GM18502 (cell line): ENCODE data around the gene BAX.

Source experiments
- ATAC-seq: cut with Tn5 transposase; IDR thresholded peaks from one replicate; pipeline ENCODE4 v1.9.1; 2021; ENCODE audit warnings: mild to moderate bottlenecking; ENCODE audit not compliant: unreplicated experiment, poor library complexity

Gene BAX

DNA sequence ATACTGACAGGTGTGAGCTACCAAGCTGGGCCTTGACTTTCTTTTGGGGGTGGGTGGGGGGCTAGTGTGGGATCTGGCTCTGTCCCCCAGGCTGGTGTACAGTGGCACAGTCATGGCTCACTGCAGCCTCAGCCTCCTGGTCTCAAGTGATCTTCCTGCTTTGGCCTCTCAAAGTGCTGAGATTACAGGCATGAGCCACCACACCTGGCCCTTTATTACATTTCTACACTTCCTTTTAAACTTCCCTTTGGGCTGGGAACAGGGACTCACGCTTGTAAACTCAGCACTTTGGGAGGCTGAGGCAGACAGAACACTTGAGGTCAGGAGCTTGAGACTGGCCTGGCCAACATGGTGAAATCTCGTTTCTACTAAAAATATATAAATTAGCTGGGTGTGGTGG is 22.4 kb downstream of the BAX start:
- ATAC-seq, result no peak

DNA sequence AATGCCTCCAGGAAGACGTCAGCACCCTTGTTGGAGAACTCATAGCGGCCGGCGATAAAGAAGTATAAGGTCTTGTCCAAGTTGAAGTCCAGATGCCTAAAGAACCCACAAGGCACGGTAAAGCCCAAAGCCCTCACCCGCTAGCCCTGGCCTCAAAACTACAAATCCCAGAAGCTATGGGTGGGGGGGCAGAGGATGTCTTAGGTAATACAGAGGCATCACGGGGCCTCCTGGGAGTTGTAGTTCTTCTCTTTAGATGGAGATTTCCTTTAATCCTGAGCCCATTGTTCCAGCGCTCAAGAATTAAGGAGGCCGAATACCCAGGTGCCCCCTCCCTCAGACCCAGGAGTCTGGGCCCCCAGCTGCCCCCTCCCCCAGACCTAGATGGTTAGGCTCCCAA is 27.6 kb downstream of the BAX start:
- no peak for ATAC-seq

DNA sequence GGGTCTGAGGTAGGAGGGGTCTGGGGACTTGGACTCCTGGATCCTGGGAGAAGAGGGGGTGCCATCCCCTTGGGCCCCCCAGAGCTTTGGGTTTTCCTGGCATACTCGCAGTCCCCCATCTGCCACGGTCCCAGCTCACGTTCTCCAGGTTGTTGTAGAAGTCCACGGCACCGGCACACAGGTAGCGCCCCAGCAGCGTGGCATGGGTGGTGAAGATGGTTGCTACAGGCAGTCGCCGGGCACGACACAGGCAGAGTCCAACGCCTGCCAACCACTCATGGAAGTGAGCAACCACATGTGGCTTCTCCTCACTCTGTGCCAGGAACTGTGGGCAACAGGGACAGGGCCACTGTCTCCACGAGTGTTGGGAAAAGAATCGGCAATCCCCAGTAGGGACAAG is 31.0 kb downstream of the BAX start:
- no peak for ATAC-seq

DNA sequence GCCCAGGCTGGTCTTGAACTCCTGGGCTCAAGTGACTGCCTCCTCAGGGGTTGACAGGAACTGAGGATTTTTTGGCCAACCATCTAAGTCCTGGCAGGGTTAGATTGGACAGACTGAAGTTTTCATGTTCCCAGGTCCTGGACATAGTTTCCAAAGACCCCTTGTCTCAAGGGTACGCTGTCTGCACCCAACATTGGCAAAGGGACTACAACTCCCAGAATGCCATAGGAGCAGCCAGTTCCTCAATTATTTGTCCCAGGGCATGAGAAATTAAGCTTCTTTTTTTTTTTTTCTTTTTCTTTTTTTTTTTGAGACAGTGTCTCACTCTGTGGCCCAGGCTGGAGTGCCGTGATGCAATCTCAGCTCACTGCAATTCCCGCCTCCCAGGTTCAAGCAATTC is 31.5 kb downstream of the BAX start:
- no peak for ATAC-seq

DNA sequence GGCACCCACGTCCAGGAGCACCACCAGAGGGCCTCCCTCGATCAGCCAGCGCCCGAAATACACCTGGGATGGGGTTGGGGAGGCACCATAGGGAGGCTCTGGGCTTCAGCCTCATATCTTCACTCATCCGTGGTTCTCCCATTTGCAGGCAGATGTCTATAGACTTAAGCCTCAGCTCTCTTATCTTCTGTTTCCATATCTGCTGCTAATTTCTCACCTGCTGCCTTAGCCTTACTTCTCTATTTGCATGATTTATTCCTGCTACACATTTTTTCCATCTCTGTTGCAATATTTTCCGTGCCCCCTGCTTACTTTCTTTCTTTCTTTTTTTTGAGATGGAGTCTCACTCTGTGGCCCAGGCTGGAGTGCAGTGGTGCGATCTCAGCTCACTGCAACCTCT is 32.6 kb downstream of the BAX start:
- no peak for ATAC-seq

DNA sequence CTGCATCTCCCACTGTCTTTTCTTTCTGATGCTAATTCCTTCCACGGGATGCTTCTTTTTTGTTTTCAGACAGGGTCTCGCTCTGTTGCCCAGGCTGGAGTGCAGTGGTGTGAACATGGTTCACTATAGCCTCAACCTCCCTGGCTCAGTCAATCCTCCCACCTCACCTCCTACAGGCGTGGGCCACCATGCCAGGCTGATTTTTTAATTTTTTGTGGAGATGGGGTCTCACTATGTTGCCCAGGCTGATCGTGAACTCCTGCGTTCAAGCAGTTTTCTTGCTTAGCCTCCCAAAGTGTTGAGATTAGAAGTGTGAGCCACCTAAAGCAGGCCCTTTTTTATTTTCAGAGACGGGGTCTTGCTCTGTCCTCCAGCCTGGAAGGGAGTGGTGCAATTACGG is 33.6 kb downstream of the BAX start:
- no peak for ATAC-seq

DNA sequence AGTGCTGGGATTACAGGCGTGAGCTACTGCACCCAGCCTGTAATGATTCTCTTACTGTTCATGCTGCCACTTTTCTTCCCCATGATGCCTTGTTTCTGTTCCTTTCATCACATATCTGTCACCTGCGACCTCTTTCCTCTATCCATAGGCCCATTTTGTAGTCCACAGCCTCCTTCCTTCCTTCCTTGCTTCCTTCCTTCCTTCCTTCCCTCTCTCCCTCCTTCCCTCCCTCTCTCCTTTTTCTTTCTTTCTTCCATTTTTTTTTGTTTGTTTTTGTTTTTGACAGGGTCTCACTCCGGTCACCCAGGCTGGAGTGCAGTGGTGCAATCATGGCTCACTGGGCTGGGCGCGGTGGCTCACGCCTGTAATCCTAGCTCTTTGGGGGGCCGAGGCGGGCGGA is 34.2 kb downstream of the BAX start:
- ATAC-seq, result no peak

DNA sequence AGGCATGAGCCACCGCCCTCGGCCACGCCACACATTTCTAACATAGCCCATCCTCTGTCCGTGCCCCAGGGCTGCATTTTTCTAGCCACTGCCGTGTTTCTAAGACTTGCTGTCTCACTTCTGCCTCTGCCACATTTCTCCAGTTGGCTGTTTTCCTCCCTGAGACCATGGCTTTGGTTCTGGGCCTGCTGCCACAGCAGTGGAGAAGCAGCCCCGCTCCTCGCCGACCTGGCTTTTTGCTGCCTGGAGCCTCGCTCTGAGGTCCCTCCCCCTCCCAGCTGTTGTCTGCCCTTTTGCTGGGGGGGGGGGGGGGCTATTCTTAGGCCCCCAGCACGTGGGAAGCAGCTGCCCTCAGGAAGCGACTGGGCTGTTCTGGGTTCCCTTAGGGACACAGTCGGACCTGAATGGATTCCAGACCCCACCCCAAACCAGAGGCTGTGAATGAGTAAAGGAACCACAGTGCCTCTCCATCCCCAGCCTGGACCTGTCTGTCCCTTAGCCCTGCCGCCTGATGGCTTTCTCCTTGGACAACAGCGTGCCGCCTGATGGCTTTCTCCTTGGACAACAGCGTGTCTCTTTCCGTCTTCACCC is 35.1 kb downstream of the BAX start:
- no peak for ATAC-seq

DNA sequence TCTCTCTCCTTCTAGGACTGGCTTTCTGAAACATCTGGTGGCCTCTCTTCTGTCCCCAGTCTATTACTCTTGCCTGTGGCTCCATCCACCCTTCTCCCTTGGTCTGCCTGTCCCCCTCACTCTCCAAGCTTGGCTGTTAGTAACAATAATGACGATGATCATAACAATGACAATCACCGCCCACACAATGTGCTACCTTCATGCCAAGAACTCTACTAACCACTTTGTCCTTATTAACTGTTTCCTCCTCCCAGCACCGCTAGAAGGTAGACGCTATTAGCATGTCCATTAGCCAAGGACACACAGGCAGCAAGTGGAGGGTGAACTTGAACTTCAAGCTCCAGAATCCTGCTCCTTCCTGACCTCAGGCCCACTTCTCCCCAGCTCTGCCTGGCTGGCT is 35.7 kb downstream of the BAX start:
- ATAC-seq, result no peak

DNA sequence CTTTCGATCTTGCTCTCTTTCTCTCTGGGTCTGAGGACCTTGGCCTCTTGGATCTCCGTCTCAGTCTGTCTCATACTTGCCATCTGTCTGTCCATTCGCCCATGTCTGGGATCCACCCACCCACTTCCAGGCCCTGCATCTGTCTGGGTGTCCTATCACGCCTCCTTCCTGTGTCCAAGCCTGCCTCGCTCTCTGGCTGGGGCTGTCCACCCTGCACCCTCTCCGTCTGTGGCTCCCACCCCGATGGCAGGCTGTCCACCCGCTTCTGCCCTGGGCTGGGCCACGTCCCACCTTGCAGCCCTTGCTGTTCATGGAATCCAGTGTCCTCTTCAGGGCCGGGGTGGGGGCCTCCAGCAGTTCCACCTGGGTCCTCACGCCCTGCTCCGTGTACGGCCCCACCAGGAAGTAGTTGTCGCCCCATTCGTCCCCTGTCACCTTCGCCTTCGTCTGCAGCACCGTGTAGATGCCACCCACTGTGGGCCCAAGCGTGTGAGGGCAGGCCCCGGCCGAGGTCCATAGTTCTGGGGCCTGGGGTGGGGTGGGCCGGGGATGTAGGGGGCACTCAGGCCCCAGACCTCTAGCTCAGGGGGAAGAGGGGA is 36.4 kb downstream of the BAX start:
- no peak for ATAC-seq

DNA sequence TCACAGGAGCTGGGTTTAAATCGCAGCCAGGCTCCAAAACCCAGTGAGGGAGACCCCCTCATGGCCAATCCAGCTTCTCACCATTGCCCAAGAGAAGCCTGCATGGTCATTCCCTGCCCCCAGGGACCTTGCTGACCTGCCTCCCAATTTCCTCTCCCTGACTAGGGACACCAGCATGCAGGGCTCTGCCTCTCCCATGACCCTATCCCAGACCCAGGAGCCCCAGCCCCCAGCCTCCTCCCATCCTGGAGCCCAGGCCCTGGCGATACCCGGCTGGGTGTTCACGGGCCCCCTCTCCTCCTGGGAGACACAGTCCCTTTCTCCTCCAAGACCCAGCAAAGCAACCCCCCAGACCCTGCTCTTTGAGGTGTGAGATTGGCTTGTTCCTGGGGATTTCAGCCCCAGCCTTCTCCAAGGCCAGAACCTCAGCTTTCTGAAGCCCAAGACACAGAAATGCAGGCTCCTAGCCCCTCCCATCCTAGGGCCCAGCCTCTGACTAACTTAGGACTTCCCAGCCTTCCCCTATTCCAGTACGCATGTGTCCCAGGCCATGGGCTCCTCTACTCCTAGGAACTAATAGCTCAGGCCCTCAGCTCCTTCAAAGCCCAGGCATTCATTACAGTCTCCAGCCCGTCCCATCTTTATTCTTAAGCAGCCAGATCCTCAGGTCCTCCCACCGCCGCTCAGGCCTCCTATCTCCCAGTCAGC is 37.4 kb downstream of the BAX start:
- ATAC-seq, result no peak

DNA sequence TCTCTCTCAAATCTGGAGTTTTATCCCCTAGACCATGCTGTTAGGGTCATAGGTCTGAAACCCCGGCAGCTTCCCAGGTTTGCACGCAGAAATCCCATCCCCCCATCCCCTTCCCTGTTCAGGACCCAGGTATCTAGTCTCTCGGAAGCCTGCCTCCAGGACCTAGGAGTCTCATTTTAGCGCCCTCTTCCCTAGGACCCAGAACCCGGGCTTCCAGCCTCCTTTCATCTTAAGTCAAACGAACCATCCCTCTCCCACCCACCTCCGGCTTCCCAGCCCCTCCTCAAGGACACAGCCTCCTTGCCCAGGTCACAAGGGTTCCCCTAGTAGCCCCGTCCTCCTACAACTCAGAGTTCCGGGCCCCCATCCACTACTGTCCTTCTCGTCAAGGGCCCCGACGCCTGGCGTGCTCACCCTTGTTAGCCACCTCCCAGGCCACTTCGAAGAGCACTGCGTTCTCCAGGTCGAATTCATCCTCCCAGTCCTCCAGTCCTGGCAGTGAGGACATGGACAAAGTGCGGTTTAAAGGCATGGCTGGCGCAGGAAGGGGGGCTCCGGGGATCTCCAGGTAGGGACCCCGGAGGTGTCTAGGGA is 38.0 kb downstream of the BAX start:
- ATAC-seq, result no peak

DNA sequence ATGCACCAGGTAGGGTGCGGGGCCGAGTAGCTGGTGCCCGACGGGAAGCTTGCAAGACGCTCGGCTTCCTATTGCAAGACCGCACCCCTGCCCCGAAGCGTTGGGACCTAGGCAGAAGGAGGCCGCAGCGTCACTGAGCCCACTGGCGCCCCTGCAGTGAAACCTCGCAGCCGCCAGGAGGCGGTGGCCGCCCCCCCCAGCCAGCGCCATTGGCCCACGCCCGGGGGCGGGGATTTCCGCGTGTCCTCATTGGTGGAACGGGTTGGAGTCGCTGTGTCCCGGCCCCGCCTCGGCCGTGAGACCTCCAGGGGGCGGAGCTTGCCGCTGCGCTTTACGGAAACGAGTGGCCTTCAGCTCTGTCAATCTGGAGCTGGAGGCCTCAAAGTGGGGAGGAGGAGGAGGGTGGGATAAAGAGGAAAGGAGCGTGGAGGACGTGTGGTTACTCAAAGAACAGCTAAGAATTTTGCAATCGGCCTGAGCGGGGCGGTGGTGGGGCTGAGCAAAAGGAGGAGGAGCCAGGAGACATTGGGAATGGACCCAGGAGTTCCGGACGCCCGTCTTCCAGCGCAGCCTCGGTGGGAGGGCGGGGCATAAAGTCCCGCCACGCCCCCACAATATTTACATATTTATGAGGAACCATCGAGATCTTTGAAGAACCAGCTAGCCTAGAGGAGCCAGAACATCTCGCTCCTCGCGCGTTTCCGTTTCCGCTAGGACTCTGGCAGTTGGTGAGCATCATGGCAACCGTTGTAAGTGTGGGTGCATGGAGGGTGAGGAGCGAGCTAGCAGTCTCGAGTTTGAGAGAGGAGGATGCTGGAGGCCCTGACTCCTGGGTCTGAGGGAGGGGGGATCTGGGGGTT is 38.7 kb downstream of the BAX start, which contains the start of the genes GYS1 and RUVBL2:
Gene GYS1 (minus strand): TSS at position 135 of the 860 bp plus-strand sequence. CDS start 197 bp downstream, outside the sequence.
Gene RUVBL2 (plus strand): TSS at position 713 of the 860 bp plus-strand sequence. CDS start 25 bp downstream, at position 738.
- ATAC-seq, result peak; percentile 78

DNA sequence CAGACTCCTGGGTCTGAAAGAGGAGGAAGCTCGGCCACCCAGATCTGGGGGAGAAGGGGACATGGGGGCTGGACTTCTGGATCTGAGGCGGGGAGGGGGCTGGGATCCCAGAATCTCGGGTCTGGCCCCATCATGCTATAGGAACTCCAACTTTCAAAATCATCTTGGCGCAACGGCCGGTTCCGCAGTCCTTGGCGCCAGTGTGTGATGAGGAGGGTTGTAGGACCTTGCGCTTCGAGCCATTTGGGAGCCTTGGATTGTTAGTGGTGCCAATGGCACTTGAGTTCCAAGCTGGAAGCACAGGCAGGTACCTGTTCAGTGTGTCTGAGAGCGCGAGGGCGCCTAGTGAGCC is 39.3 kb downstream of the BAX start:
- ATAC-seq, result no peak

DNA sequence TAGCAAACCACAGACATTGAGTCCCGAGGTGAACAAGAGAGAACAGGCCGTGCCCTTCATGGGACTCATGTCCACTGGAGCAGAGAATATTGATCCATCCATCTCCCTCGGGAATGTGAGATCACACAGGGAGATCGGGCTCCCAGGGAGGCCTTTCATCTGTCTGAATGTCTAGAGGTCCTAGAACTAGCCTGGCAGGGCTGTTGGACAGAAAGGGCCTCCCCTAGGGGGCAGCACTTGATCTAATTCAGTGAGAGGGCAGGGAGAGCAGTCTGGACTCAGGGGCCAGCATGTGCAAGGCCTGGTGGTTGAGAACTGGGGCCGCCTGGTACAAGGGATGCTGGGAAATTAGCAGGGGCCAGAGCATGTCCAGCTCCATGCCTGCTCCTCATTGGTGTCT is 43.3 kb downstream of the BAX start:
- ATAC-seq, result no peak

DNA sequence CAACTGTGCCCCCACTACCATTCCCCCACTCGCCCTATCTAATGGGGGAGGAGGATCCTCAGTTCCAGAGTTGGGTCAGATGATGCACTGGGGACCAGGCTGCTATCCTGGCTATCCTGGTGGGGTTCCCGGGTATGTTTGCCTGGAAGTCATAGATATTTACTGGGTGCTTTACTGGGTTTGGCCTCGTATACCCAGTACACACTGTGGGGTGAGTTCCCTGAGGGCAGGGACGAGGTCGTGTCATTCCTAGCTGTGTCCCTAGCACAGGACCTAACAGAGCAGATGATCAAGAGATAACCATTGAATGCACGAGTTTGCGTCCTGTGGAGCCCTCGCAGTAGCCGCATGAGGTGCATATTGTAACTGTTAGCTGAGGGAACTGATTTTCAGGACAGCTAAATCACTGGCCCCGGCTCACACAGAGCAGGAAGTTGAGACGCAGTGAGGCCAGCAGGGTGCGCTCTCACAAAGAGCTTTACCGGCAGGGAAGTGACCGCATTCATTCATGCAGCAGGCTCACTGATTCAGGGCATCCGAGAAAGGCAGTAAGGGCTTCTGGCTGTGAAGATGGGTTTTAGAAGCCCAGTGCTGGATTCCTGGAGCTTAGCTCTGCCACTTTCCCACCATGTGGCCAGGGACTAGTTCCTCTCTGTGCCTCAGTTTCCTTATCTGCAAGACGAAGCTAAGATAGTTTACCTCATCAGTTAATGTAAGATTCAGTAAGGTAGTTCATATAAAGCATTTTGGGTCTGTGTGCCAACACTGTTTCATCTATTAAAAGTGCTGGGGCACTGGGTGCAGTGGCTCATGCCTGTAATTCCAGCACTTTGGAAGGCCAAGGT is 45.0 kb downstream of the BAX start:
- ATAC-seq, result no peak

DNA sequence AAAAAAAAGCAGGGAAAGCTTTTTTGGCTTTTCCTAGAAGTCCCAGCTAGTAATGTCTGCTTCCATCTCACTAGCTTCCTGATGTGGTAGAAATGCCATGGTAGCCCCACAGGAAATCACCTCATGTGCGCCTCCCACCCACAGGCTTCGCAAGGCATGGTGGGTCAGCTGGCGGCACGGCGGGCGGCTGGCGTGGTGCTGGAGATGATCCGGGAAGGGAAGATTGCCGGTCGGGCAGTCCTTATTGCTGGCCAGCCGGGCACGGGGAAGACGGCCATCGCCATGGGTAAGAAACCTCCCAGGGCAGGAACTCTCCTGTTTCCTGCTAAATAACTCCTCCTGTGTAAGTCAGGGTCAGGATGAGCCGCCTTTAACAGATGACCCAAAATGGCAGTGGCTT is 49.5 kb downstream of the BAX start:
- no peak for ATAC-seq

DNA sequence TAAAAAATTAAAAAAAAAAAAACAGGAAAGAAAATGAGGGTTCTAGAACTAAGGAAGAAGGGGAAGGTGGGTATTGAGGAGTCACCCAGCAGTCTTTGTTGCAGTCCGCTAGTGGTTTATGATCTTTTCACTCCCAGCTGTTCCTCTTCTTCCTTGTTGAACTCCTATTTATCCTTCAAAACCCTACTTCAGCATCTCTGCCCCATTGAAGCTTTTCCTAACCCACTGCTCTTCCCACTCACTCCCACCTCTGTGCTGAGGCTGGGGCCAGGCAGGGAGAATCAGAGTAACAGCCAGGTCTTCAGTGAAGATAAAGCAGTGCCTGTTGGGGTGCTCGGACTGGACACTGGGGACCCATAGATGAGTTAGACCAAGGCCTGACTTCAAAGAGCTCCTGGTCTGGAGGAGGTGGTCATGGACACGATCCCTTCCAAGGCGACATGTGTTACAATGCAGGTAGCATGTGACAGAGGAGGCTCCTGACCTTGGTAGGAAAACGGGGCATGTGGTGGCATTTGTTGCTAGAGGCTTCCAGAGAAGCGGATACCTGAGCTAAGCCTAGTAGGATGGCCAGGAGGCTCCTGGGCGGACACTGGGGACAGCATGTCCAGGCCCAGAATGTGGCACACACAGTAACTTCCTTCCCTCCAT is 50.4 kb downstream of the BAX start:
- ATAC-seq, result no peak

DNA sequence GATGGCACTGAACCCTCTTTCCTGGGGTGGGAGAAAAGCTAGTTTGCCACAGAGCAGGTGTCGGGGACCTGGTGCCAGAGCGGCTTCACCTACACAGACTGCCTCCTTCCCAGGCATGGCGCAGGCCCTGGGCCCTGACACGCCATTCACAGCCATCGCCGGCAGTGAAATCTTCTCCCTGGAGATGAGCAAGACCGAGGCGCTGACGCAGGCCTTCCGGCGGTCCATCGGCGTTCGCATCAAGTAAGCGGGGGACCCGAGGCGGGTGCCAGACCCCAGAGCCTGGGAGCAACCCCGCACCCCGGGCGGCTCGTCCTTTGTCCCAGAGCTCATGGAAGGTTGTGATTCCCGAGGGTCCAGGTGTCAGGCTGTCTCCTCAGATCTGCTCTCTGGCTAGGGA is 52.2 kb downstream of the BAX start:
- ATAC-seq, result no peak
